Pancreas (tissue), 10 donors: ENCODE results near the gene CAPN10. TPM values are rescaled to one million over a fixed set of nuclear protein-coding genes. Genes with fewer than 3 reads are reported as not detected.

Experiments used
- ATAC-seq, 4 donors: fragments of 200-7000 bp; cut with Tn5 transposase; one replicate each; pipeline versions ENCODE4 v1.8.0 to v1.9.1; 2020; ENCODE audit warnings: mild to moderate bottlenecking in 4 of 4, moderate library complexity in 4 of 4
- DNase-seq, 6 donors: peaks; one replicate each; pipeline ENCODE4 v3.0.0-alpha.2; 2020
- FAIRE-seq: peaks from 2 replicates; lab custom pipeline; 2012; peaks lifted over from hg19 to GRCh38; lab: Jason Lieb, UNC
- H3K27ac ChIP-seq, 4 donors: fragments of 200-600 bp; sonication (generic); 1 replicate in 3 of 4; 2 replicates in 1 of 4; pipeline versions ENCODE4 v1.5.0 to v1.8.0; 2020
- H3K27me3 ChIP-seq, 4 donors: fragments of 200-600 bp; one replicate each; pipeline ENCODE4 v1.8.0; 2021
- H3K36me3 ChIP-seq, 3 donors: fragments of 200-600 bp; sonication (generic) in 1 of 3; one replicate each; pipeline versions ENCODE4 v1.5.0 to v1.8.0; 2020 to 2021
- H3K4me1 ChIP-seq, 3 donors: fragments of 200-600 bp; one replicate each; pipeline ENCODE4 v1.8.0; 2021
- H3K4me3 ChIP-seq, 4 donors: fragments of 200-600 bp; sonication (generic) in 2 of 4; one replicate each; pipeline versions ENCODE4 v1.5.0 to v1.8.0; 2020 to 2021
- H3K9me3 ChIP-seq, 4 donors: fragments of 200-600 bp; one replicate each; pipeline ENCODE4 v1.8.0; 2021
- CTCF ChIP-seq, 4 donors: fragments of 200-600 bp; sonication (generic) in 3 of 4; IDR thresholded peaks; one replicate each; pipeline versions ENCODE4 v1.5.0 to v1.8.0; 2021; ENCODE audit warnings: antibody characterized with exemption in 4 of 4
- whole genome bisulfite sequencing, 2 donors: extraction: QIAGEN DNeasy Blood & Tissue Kit; methylation state at CpG; one replicate each; pipeline ENCODE4 v1.1.7; 2013; 5-methylcytosine and 5-hydroxymethylcytosine counted together
- intact Hi-C, 3 donors: fragments of 100-400 bp; cut with DNase I; formaldehyde crosslinking; loops; one replicate each; pipeline versions ENCODE4 v1.11.1 to v1.14.2; 2022
- polyA plus RNA-seq, 2 donors: library from polyadenylated mRNA; stranded (reverse); fragments of 200-250 nt; gene quantifications; one replicate each; pipeline ENCODE4 v1.2.3, GENCODE V29; 2013
- total RNA-seq, 6 donors: library from RNA; stranded (reverse); fragmentation: NEBNext Ultra II Directional in 4 of 6; extraction: Animal tissue kit (Norgen Biotek cat#: 25700) in 4 of 6; gene quantifications; one replicate each; pipeline versions ENCODE4 v1.2.1 to v1.2.4, GENCODE V29; 2021 to 2023
- donor health status: healthy with polysubstance abuse.
- donor health status: DM: no; HTN: no; CAD: no; lungs with moderate emphysema.
- donor health status: DM: no; HTN: no; CAD: no.
- donor health status: control.
- donor health status: control.
- donor health status: Bipolar disorder and iron deficiency.
- donor health status: DM: yes; HTN: yes; CAD: no.
- donor health status: DM: no; HTN: no; CAD: no.
- donor health status: DM: no; HTN: no; CAD: no.
- donor health status: DM: yes; HTN: yes; CAD: no.

Gene CAPN10
- total and polyA plus RNA-seq, 8 donors = 8.6 to 49.3 (median 12.7) TPM

- intact Hi-C loops = no loop called here
- no peak for TF ChIP-seq CTCF (IDR thresholded peaks at IDR 0.05)
- WGBS, 2 donors = 95 to 100% methylated on average over 1 of the region's 1 CpG
- no peak for ATAC-seq
- H3K27ac ChIP-seq = no peak overlapping the region
- no peak overlapping the region for H3K4me3 ChIP-seq
- H3K27me3 ChIP-seq = no peaks in the 10 kb centered on the region
- H3K36me3 ChIP-seq = no peaks in the 10 kb centered on the region
- H3K9me3 ChIP-seq = no peaks in the 10 kb centered on the region
- H3K4me1 ChIP-seq = no peaks in the 10 kb centered on the region
- FAIRE-seq = no peak
- peak in 1 of 6 donors; percentile 33 for DNase-seq
Observed at GRCh38 chr2:240632306-240632721, 45.8 kb downstream of the CAPN10 start.

GRCh38 chr2:240635121-240635997, 48.8 kb downstream of the CAPN10 start:
- no peak for TF ChIP-seq CTCF (IDR thresholded peaks at IDR 0.05)
- WGBS, 2 donors = 71 to 75% methylated on average over 6 of the region's 6 CpGs
- Histone ChIP-seq H3K36me3 (no peaks in the 10 kb centered on the region), H3K4me1 (no peaks in the 10 kb centered on the region), H3K4me3 (no peak overlapping the region), H3K9me3 (no peaks in the 10 kb centered on the region), H3K27me3 (no peaks in the 10 kb centered on the region), H3K27ac (no peak overlapping the region)
- ATAC-seq (peak in 1 of 4 donors; percentile 9), FAIRE-seq (no peak), DNase-seq (peak in 1 of 6 donors; percentile 51)
- intact Hi-C loops = no loop called here

GRCh38 chr2:240635998-240636547, 49.5 kb downstream of the CAPN10 start:
- FAIRE-seq (no peak), DNase-seq (no peak), ATAC-seq (no peak)
- 70 to 85% methylated on average over 3 of the region's 3 CpGs for WGBS, 2 donors
- Histone ChIP-seq H3K4me1 (no peaks in the 10 kb centered on the region), H3K27ac (no peak overlapping the region), H3K4me3 (no peak overlapping the region), H3K9me3 (no peaks in the 10 kb centered on the region), H3K36me3 (no peaks in the 10 kb centered on the region), H3K27me3 (no peaks in the 10 kb centered on the region)
- no peak for TF ChIP-seq CTCF (IDR thresholded peaks at IDR 0.05)
- intact Hi-C loops = no loop called here

GRCh38 chr2:240636563-240637115, 50.1 kb downstream of the CAPN10 start:
- Histone ChIP-seq H3K4me1 (no peaks in the 10 kb centered on the region), H3K36me3 (no peaks in the 10 kb centered on the region), H3K27ac (no peak overlapping the region), H3K27me3 (no peaks in the 10 kb centered on the region), H3K9me3 (no peaks in the 10 kb centered on the region), H3K4me3 (no peak overlapping the region)
- TF ChIP-seq CTCF (IDR thresholded peaks at IDR 0.05) = no peak
- intact Hi-C loops = no loop called here
- 67 to 77% methylated on average over 11 of the region's 11 CpGs for WGBS, 2 donors
- ATAC-seq (no peak), DNase-seq (peak in 1 of 6 donors; percentile 12), FAIRE-seq (no peak)
